Stomach (tissue), 9 donors: Measurements from ENCODE around the gene WBP2. TPM values are rescaled to one million over a fixed set of nuclear protein-coding genes. Genes with fewer than 3 reads are reported as not detected.

Experiments used
- DNase-seq, 2 donors: peaks; one replicate each; pipeline versions ENCODE4 v3.0.0 to v3.0.0-alpha.2; 2013 to 2019
- H3K27ac ChIP-seq, 5 donors: fragments of 200-600 bp in 4 of 5; sonication (generic) in 4 of 5; one replicate each; pipeline ENCODE4 v1.5.1; 2013 to 2019; ENCODE audit warnings: mild to moderate bottlenecking in 1 of 5, moderate library complexity in 1 of 5
- H3K27me3 ChIP-seq, 3 donors: fragments of 200-600 bp; sonication (generic); one replicate each; pipeline ENCODE4 v1.5.1; 2017 to 2019; ENCODE audit warnings: mixed run types in 1 of 3
- H3K36me3 ChIP-seq, 4 donors: fragments of 200-600 bp; sonication (generic); 1 replicate in 3 of 4; 2 replicates in 1 of 4; pipeline ENCODE4 v1.5.1; 2016 to 2019
- H3K4me1 ChIP-seq, 4 donors: fragments of 200-600 bp; sonication (generic); one replicate each; pipeline ENCODE4 v1.5.1; 2016 to 2019
- H3K4me3 ChIP-seq, 4 donors: fragments of 200-600 bp; sonication (generic) in 3 of 4; one replicate each; pipeline ENCODE4 v1.5.1; 2016 to 2019; ENCODE audit warnings: mild to moderate bottlenecking in 1 of 4
- H3K9me3 ChIP-seq, 4 donors: fragments of 200-600 bp; sonication (generic); one replicate each; pipeline ENCODE4 v1.5.1; 2016 to 2019
- CTCF ChIP-seq, 7 experiments: fragments of 450-650 bp in 4 of 7; fragments of 200-600 bp in 3 of 7; sonication (generic) in 3 of 7; IDR thresholded peaks; one replicate each; pipeline ENCODE4 v1.5.1; 2016 to 2019; ENCODE audit warnings: antibody characterized with exemption in 7 of 7, control low read depth in 2 of 7, mild to moderate bottlenecking in 1 of 7
- EP300 ChIP-seq: sonication (generic); formaldehyde crosslinking; IDR thresholded peaks from one replicate; pipeline ENCODE4 v1.6.1; 2017; ENCODE audit warnings: antibody characterized with exemption
- POLR2A ChIP-seq, 4 donors: fragments of 450-650 bp; IDR thresholded peaks; one replicate each; pipeline ENCODE4 v1.6.1; 2016; ENCODE audit warnings: antibody characterized with exemption in 4 of 4, control low read depth in 2 of 4, mild to moderate bottlenecking in 1 of 4, moderate library complexity in 1 of 4
- POLR2AphosphoS5 ChIP-seq, 3 donors: sonication (generic); formaldehyde crosslinking; IDR thresholded peaks; one replicate each; pipeline ENCODE4 v1.6.1; 2016; ENCODE audit warnings: antibody characterized with exemption in 3 of 3
- WGBS, 5 donors: extraction: QIAGEN DNeasy Blood & Tissue Kit in 3 of 5; methylation state at CpG; one replicate each; pipeline versions ENCODE4 v1.1.5 to v1.1.7; 2013 to 2018; 5-methylcytosine and 5-hydroxymethylcytosine counted together
- intact Hi-C: fragments of 100-400 bp; cut with DNase I; formaldehyde crosslinking; loops from one replicate; pipeline ENCODE4 v1.15.1; 2023; ENCODE audit warnings: low total_unique reads
- polyA plus RNA-seq, 3 donors: library from polyadenylated mRNA; stranded (reverse); fragments of 200-250 nt; gene quantifications; one replicate each; pipeline ENCODE4 v1.2.3, GENCODE V29; 2013
- total RNA-seq, 5 donors: library from RNA; depleted of rRNA; stranded (reverse); fragments of >200 nt; gene quantifications; one replicate each; pipeline versions ENCODE4 v1.1.0 to v1.2.3, GENCODE V29; 2014 to 2016
- donor health status: healthy with polysubstance abuse.
- donor health status: Bipolar disorder and iron deficiency.
- donor health status: healthy.

WBP2 gene
- total and polyA plus RNA-seq, 8 donors, result 28.6 to 122 (median 72.5) TPM

DNA sequence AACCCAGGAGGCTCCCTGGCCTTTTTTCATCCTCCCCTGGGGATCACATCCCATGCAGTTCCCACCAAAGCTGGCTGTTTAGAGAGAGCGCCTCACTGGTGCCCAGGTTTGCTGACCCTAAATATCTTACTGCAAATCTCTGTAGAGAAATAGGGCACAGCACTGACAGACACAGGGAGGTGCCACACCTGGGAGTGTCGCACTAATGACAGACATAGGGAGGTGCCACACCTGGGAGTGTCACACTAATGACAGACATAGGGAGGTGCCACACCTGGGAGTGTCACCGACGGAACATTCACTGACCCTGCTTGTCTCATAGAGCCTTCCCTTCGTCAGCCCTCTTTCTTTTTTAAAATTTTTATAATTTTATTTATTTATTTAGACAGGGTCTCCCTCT, 44.9 kb downstream of the WBP2 start:
- no peak overlapping the region for H3K4me3 ChIP-seq

GRCh38 chr17:75809631-75810111, 45.5 kb downstream of the WBP2 start:
- no peak for DNase-seq
- Histone ChIP-seq H3K9me3 (no peaks in the 10 kb centered on the region), H3K4me3 (no peak overlapping the region), H3K27me3 (no peaks in the 10 kb centered on the region), H3K27ac (peak overlapping the region; percentile 44 to 76 (median 65)), H3K36me3 (peaks cover 35 to 56% (median 54%) of the 10 kb centered on the region in 4 donors), H3K4me1 (peaks cover 22 to 31% (median 27%) of the 10 kb centered on the region in 4 donors)
- TF ChIP-seq POLR2AphosphoS5 (IDR thresholded peaks at IDR 0.05), result no peak
- no peak for TF ChIP-seq POLR2A (IDR thresholded peaks at IDR 0.05)
- TF ChIP-seq CTCF (IDR thresholded peaks at IDR 0.05), result no peak
- TF ChIP-seq EP300, result no peak
- 68 to 86% (median 77%) methylated on average over 16 to 24 of the region's 24 CpGs for WGBS, 5 donors
- intact Hi-C loops, result no loop called here

More for the DNA sequence above, 44.9 kb downstream of the WBP2 start:
- TF ChIP-seq EP300, result no peak
- no peak for TF ChIP-seq POLR2AphosphoS5 (IDR thresholded peaks at IDR 0.05)
- TF ChIP-seq CTCF (IDR thresholded peaks at IDR 0.05), result no peak
- peak in 1 of 2 donors; percentile 50 for DNase-seq
- Histone ChIP-seq H3K9me3 (no peaks in the 10 kb centered on the region), H3K4me1 (peaks cover 22 to 31% (median 27%) of the 10 kb centered on the region in 4 donors), H3K27ac (peak overlapping the region in 4 of 5 donors; percentile 55 to 76 (median 68)), H3K27me3 (no peaks in the 10 kb centered on the region), H3K36me3 (peaks cover 40 to 61% (median 59%) of the 10 kb centered on the region in 4 donors)
- 81 to 94% (median 84%) methylated on average over 5 of the region's 5 CpGs for WGBS, 5 donors
- intact Hi-C loops, result no loop called here

DNA sequence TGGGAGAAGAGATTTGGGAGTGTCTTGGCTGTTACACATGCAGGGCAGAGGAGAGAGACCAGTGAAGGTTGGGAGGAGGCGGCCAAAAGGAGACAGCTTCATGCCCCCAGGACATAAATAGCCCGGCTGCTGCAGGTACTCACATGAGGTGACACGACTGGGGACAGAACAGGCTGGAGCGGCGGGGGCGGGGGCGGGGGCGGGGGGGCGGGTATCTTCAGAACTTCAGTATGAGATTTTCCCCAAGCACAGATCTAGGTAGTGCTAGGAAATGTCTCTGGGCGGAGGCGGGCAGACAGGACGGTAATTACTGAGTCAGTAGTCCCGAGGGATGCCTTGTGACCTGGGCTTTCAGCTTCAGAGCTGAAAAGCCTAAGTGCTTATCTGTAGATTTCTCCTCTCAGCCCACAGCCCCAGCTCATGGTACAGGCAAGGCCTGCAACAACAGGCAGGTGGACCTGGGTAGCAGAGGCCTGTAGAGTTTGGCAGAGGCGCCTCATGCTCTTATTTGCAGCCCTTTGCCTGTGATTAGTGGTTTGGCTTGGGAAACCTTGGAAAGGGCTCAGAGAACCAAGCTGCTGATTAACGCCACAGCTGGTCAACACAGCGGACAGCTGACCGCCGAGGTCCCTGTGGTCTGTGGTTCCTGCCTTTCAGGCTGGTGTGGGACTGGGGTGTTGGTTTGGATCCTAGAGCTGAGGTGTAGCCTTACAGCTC, 46.1 kb downstream of the WBP2 start:
- no peaks in the 10 kb centered on the region for H3K27me3 ChIP-seq
- TF ChIP-seq POLR2AphosphoS5 (IDR thresholded peaks at IDR 0.05), result peak in 1 of 3 donors; percentile 54
- TF ChIP-seq CTCF (IDR thresholded peaks at IDR 0.05), result peak in 1 of 7 experiments; percentile 14
- TF ChIP-seq EP300, result no peak
- no peak for TF ChIP-seq POLR2A (IDR thresholded peaks at IDR 0.05)
- 34 to 57% (median 53%) methylated on average over 14 to 18 of the region's 18 CpGs for WGBS, 5 donors
- peaks cover 32 to 54% (median 48%) of the 10 kb centered on the region in 4 donors for H3K36me3 ChIP-seq
- DNase-seq, result peak in 1 of 2 donors; percentile 83
- H3K9me3 ChIP-seq, result no peaks in the 10 kb centered on the region
- peak overlapping the region; percentile 44 to 76 (median 65) for H3K27ac ChIP-seq
- peaks cover 22 to 31% (median 27%) of the 10 kb centered on the region in 4 donors for H3K4me1 ChIP-seq
- intact Hi-C loops, result no loop called here
- H3K4me3 ChIP-seq, result no peak overlapping the region

GRCh38 chr17:75808549-75808904, 46.6 kb downstream of the WBP2 start:
- Histone ChIP-seq H3K4me1 (peaks cover 22 to 31% (median 27%) of the 10 kb centered on the region in 4 donors), H3K36me3 (peaks cover 32 to 52% (median 43%) of the 10 kb centered on the region in 4 donors), H3K9me3 (no peaks in the 10 kb centered on the region), H3K27ac (peak overlapping the region; percentile 43 to 76 (median 65)), H3K4me3 (no peak overlapping the region), H3K27me3 (no peaks in the 10 kb centered on the region)
- no peak for TF ChIP-seq POLR2AphosphoS5 (IDR thresholded peaks at IDR 0.05)
- TF ChIP-seq CTCF (IDR thresholded peaks at IDR 0.05), result no peak
- 60 to 80% (median 73%) methylated on average over 4 of the region's 4 CpGs for WGBS, 5 donors
- no peak for DNase-seq
- intact Hi-C loops, result no loop called here
